ENCODE results near the gene MT3. TPM values are rescaled to one million over a fixed set of nuclear protein-coding genes. Genes with fewer than 3 reads are reported as not detected.
A peak's percentile ranks its signal among the peaks of the same experiment; 100 is the strongest.
"Not testable (repeated sequence)": the region's sequence is repeated elsewhere in the genome, so short reads cannot be mapped to it uniquely, and the experiment has no call there.

The MT3 gene
- polyA plus RNA-seq, 5 donors: 0.51 TPM; not detected in 4

GRCh38 chr16:56609463-56609921 is 20.2 kb downstream of the MT3 start:
- peak; percentile 71 to 84 for DNase-seq

- no peak for DNase-seq
These were observed 20.8 kb downstream of the MT3 start for GRCh38 chr16:56610017-56610608.

- no peak for DNase-seq
These were observed 21.3 kb downstream of the MT3 start for GRCh38 chr16:56610609-56611111.

GRCh38 chr16:56611281-56611833 is 22.0 kb downstream of the MT3 start:
- DNase-seq: no peak

- DNase-seq: no peak
These were observed 24.4 kb downstream of the MT3 start for GRCh38 chr16:56613706-56614105.

GRCh38 chr16:56614549-56614991 is 25.2 kb downstream of the MT3 start:
- DNase-seq: no peak

GRCh38 chr16:56615353-56615752 is 26.0 kb downstream of the MT3 start:
- no peak for DNase-seq

GRCh38 chr16:56616608-56617211 is 27.4 kb downstream of the MT3 start:
- no peak for DNase-seq

- DNase-seq: peak; percentile 77 to 84
These were observed 28.1 kb downstream of the MT3 start for GRCh38 chr16:56617212-56618085.

GRCh38 chr16:56618138-56618537 is 28.8 kb downstream of the MT3 start:
- DNase-seq: no peak

- no peak for DNase-seq
These were observed 31.1 kb downstream of the MT3 start for GRCh38 chr16:56620339-56620897.

GRCh38 chr16:56621665-56622445 is 32.5 kb downstream of the MT3 start:
- not testable (repeated sequence) for DNase-seq

- DNase-seq: not testable (repeated sequence)
These were observed 33.9 kb downstream of the MT3 start for GRCh38 chr16:56623184-56623583.

- DNase-seq: no peak
These were observed 34.3 kb downstream of the MT3 start for GRCh38 chr16:56623637-56624036.

GRCh38 chr16:56625140-56625942 is 36.0 kb downstream of the MT3 start, which contains the start of gene MT1E:
MT1E (plus strand) TSS chr16:56625781; CDS start chr16:56625852, 71 bp downstream.
- no peak for DNase-seq

GRCh38 chr16:56625943-56626654 is 36.8 kb downstream of the MT3 start:
- no peak for DNase-seq

- DNase-seq: no peak
These were observed 37.4 kb downstream of the MT3 start for GRCh38 chr16:56626685-56627084.

- DNase-seq: no peak
These were observed 39.4 kb downstream of the MT3 start for GRCh38 chr16:56628486-56629350.
